CD4-positive, alpha-beta T cell treated with Interleukin-12 subunit alpha and Interleukin-12 subunit beta, for 1 hour (primary cell): ENCODE measurements around the gene CST6.
A peak's percentile ranks its signal among the peaks of the same experiment; 100 is the strongest.
"Not testable (repeated sequence)": the region's sequence is repeated elsewhere in the genome, so short reads cannot be mapped to it uniquely, and the experiment has no call there.

Source experiments
- DNase-seq: peaks from one replicate; pipeline ENCODE4 v3.0.0-alpha.2; 2020

CST6 gene

DNA sequence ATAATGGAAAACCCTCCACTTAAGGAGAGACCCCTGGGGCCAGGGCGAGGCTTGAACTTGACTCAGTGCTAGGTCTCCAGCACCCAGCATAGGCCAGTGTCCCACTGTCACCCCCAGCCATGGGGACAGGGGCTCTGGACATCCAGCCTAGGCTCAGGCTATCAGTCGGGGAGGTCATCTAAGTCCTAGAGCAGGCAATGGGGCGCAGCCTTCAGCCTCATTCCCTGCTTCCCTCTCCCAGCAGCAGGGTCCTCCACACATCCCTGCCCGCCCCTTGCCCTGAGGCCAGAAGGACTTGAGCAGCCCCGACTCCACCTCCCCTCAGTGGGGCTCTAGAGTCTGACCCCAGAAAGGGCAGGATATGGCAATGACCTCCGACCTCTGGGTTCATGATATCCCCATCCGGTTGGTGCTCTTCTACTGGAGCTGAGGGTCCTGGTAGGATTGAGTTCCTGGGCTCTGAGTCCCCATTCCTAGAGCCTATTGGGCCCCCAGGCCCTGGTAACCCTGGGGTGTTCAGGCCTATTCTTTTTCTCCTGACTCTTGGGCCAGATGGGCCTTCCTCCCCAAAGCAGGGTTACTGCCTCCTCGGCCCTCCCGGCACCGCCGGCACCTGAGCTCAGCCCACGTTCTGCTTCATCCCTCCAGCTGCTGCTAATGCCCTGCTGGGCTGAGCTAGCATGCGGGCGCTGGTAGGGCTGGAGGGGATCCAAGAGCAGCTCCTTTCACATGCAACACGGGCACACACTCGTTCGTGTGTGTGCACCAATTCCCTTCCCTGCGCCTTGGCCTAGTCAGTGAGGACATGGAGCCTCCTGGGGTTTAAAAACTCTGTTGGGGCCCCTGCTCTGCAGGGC, 4.4 kb downstream of the CST6 start:
- no peak for DNase-seq

DNA sequence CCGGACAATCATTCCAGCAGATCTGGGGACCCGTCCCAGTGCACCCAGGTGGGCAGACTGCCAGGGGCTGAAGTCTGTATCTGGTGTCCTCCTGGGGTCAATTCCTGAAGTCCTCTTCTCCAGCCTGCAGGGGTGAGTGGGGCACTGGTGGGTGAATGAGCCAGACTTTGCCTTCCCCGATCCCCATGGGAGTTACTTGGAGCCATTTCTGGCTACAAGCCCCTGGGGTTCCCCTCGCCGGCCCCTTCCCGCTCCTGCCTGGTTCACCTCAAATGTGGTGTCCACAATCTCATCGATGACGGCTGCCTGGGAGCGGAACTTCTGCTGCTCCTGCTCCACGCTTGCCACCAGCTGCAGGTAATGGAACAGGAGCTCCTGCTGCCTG, 5.0 kb downstream of the CST6 start:
- no peak for DNase-seq

DNA sequence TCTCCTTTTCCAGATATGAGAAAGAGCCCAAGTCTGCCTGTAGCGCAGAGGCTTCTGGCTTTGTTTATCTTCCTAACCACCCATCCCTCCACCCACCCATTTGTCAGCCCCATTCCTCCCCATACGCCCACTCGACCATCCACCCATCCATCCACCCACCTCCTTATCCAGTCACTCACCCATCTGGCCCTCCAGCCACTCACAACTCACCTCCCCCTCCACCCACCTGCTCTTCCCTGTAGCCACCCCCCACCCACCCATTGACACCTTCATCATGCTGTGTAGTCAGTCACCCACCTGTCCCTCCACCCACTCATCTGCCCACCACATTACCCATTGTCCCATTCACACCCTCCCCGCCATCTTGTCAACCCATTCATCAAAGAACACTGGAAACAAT, 5.5 kb downstream of the CST6 start:
- no peak for DNase-seq

DNA sequence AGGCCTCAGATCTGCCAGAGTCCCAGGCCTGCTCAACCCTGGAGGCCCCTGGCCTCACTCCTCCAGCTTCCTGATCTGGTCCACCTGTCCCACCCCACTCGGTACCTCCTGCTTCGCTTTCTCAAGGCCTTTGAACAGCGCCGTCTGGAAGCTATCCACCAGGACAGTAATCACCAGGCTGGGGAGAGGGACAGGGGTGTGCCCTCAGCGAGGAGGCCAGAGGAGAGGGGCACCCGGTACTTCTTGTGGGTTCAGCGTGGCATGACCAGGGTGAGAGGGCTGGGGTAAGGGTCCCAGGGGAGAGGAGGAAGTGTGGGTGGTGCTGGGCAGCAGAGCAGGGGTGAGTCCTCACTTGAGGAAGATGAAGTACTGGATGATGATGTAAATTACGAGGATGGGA, 8.4 kb downstream of the CST6 start:
- no peak for DNase-seq

DNA sequence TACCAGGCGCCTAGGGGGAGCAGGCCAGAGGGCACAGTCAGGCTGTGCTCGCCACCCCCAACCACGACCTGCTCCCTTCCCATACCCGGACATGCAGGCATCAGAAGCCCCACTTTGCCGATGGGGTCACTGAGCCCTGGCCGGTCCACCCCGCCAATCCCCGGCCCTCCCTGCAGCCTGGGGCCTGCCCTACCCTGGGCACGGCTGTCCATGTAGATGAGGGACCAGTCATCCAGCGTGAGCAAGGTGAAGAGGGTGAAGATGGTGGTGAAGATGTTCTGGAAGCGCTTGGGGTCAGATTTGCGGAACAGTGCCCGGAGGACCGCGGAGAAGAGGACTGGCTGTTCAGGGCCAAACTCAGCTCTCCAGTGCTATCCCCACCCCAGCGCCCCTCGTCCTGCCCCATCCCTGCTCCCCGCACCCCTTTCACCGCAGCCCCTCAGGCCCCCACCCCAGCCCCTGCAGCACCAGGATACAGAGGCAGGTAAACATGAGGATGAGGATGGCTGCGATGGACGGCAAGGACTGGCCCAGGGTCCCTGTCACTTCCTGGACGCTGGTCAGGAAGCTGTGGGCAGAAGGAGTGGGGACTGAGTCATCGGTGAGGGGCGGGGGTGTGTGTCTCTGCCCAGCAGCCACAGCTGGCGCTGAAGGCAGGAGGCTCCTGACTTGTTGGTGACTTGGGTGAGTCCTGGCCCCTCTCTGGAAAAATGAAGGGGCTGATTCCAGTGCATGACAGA, 9.0 kb downstream of the CST6 start:
- no peak for DNase-seq

GRCh38 chr11:66022401-66023185, 10.8 kb downstream of the CST6 start:
- peak; percentile 79 for DNase-seq

- DNase-seq, result not testable (repeated sequence)
Measured at GRCh38 chr11:66023186-66023440, 11.3 kb downstream of the CST6 start.

DNA sequence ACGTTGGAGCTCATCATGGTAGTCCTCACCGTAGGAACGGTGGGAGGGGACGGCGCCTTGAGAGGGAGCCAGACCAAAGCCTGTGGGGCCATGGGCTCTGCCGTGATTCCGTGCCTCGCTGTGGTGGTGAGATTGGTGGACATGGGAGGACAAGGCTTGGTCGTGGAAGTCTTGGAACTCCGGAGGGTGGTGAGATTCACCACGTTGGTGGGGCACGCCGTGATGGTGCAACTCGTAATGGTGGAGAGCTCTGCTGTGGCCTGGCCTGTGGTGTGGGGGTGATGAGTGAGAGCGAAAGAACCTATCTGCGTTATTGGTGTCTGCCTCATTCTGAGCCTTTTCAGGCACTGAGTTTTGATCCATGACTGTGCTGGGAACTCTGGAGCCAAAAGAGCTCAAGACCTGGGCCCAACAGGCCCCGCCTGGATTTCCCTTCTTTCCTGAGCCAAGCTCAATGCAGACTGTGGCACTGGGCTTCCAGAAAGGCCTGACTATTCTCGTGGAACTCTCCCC, 14.3 kb downstream of the CST6 start, which contains the start of gene CATSPER1:
Gene CATSPER1 (minus strand): TSS at position 463 of the 513 bp plus-strand sequence. CDS start 100 bp downstream, at position 363.
- no peak for DNase-seq

GRCh38 chr11:66032957-66033735, 21.3 kb downstream of the CST6 start:
- no peak for DNase-seq

DNA sequence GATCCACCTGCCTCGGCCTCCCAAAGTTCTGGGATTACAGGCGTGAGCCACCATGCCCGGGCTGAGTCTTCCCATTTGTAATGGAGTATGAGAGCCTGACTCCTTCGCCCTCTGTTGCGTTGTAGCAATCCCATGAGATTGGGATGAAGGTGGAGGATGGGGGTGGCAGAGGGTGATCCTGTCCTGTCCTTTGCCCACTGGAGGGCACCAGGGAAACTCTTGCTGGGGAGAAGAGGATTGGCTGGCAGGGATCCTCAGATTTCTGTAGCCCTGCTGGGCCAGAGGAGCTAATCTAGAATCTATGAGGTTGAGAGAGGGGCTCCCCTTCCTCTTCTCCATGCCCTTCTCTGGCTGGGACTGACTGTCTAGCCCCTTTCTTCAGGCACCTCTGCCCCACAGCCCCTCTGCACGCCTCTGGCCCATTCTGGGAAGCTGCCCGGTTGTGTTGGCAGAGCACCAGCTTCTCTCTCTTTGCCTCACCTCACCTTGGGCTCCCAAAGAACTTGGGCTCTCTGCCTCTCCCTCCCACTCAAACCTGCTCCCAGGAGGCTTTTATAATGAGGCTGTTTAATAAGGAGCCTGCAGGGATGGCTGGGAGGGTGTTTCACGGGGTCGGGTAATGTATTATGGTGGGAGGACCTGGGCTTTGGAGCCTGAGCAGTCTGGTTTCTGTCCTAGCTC, 24.0 kb downstream of the CST6 start:
- no peak for DNase-seq

- DNase-seq, result no peak
Measured at GRCh38 chr11:66036334-66036710, 24.5 kb downstream of the CST6 start.

GRCh38 chr11:66037327-66037726, 25.5 kb downstream of the CST6 start:
- no peak for DNase-seq

DNA sequence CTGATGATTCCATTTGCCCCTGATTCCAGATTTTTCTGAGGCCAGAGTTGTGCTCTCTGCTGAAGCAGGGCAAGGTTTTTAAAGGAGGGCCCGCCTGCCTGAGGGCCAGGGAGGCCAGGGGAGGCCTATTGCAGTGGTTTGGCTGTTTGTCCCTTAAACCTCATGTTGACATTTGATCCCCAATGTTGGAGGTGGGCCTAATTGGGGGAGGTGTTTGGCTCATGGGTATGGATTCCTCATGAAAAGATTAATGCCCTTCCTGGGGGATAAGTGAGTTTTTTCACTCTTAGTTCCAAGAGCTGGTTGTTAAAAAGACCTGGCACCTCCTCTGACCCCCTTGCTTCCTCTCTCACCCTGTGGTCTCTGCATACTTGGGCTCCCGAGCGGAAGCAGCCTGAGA, 28.0 kb downstream of the CST6 start:
- DNase-seq, result no peak

DNA sequence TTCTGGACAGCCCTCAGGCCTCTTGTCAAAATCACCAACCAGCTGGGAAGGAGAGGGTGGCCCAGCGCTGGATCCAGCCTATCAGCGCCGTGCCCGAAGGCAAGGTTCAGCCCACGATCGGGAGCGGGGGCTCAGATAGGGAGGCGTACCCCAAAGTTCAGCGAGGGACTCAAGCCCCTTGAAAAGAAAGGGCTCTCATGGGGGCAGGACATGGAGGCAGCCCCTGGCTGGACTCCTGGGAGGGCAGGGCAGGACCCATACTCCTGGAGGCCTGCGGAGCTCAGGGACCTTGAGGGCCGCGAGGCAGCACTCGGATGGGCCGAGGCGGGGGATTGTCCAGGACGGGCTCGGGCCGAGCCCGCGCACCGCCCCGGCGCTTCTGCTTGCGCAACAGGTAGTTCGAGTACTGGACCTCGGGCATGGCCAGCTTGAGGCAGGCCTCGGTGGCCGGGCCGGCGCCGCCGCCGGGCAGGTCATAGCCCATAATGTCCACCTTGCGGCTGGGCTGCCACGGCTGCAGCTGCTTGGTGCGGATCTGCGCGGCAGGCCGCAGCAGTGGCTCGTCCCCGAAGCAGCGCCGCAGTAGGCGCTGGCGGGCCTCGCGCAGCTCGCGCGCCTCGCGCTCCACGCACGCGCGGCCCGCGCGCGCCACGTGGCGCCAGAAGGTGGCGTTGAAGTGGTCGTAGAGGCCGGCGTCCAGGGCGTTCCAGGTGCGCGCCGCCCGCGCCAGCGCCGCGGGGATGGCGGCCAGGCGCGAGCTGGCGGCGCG, 30.6 kb downstream of the CST6 start:
- DNase-seq, result no peak

DNA sequence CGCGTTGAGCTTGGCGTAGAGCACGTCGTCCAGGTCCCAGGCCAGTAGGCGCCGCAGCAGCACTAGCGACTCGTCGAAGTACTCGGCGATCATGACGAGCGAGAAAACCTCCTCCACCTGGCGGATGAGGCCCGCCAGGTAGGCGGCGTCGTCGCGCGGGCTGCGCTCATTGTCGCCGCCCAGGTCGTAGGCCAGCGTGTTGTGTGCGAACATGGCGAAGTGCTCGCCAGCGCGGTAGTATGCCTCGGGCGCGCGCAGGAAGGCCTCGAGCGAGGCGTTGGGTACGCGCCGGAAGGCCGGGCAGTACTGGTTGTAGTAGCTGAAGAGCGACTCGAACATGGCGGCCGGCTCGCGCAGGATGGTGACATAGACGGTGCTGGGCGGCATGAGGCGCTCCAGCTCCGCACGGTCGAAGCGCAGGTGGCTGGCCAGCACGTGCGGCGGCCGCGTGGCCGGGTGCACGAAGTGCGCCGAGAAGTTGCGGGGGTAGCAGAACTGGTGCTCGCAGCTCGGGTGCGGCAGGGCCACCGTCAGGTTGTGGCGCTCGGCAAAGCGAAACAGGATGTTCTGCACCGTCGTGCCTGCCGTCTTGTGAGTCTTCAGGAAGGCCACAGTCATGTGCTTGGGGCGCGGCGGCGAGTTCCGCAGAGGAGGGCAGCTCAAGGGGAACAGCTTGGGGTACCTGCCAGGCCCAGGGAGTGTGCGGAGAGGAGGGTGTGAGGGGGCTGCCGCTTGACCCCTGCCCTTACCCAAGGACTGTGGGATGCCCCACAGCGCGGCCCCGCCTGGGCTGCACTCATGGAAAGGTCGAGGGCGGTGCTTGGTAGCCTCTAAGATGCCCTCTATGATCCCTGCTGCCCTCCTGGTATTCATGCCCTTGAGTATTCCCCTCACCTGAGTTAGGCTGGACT, 31.4 kb downstream of the CST6 start:
- no peak for DNase-seq

GRCh38 chr11:66044757-66045156, 32.9 kb downstream of the CST6 start:
- no peak for DNase-seq

DNA sequence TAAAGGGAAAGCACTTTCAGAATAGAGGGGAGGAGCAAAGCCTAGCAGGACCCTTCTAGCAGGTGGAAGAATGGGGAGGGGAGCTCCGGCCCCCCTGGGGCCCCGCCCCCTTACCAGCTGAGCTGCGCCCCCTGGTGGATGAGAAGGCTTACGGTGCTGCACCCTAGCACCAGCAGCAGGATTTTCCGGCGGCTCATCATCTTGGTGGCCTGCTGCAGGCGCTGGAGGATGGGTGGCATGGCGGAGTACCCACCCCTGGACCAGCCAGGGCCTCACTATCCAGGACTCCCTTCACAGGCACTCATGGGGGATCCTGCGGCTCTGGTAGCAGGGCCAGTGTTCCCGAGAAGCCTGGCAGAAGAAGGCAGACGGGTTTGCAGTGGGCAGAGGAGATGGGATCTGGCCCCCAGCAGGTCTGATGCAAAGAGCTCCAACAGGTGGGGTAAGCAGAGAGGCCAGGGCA, 33.4 kb downstream of the CST6 start:
- peak; percentile 87 for DNase-seq

GRCh38 chr11:66046901-66047300, 35.1 kb downstream of the CST6 start:
- no peak for DNase-seq

- DNase-seq, result no peak
Measured at GRCh38 chr11:66047541-66048365, 35.9 kb downstream of the CST6 start.
